ENCODE results near the gene ENKUR. TPM values are rescaled to one million over a fixed set of nuclear protein-coding genes. Genes with fewer than 3 reads are reported as not detected.

Gene ENKUR
- total and polyA plus RNA-seq, 5 experiments from 2014 or later: not detected

GRCh38 chr10:25047591-25048301, 31.8 kb upstream of the ENKUR start:
- Mint-ChIP-seq H3K9me3 (peaks cover 0 to 2% (median 0%) of the 10 kb centered on the region in 9 donors), H3K36me3 (peaks cover 0 to 3% (median 0%) of the 10 kb centered on the region in 3 donors), H3K4me3 (no peak overlapping the region), H3K4me1 (no peaks in the 10 kb centered on the region), H3K27ac (no peak overlapping the region), H3K27me3 (peaks cover 17 to 53% (median 30%) of the 10 kb centered on the region in 5 donors)
- POLR2A ChIA-PET: no interaction called here
- ATAC-seq (no peak), DNase-seq (no peak)

GRCh38 chr10:25047088-25047487, 31.1 kb upstream of the ENKUR start:
- peaks cover 0 to 3% (median 0%) of the 10 kb centered on the region in 3 donors for H3K36me3 Mint-ChIP-seq
- H3K27me3 Mint-ChIP-seq: peaks cover 17 to 53% (median 30%) of the 10 kb centered on the region in 5 donors
- H3K4me1 Mint-ChIP-seq: no peaks in the 10 kb centered on the region
- DNase-seq (no peak), ATAC-seq (no peak)
- H3K4me3 Mint-ChIP-seq: no peak overlapping the region
- peaks cover 0 to 2% (median 0%) of the 10 kb centered on the region in 9 donors for H3K9me3 Mint-ChIP-seq
- POLR2A ChIA-PET: no interaction called here
- H3K27ac Mint-ChIP-seq: no peak overlapping the region

- no peak for ATAC-seq
- peaks cover 0 to 3% (median 0%) of the 10 kb centered on the region in 3 donors for H3K36me3 Mint-ChIP-seq
- H3K4me1 Mint-ChIP-seq: no peaks in the 10 kb centered on the region
- H3K27me3 Mint-ChIP-seq: peaks cover 17 to 53% (median 30%) of the 10 kb centered on the region in 5 donors
- peaks cover 0 to 2% (median 0%) of the 10 kb centered on the region in 9 donors for H3K9me3 Mint-ChIP-seq
- POLR2A ChIA-PET: no interaction called here
- no peak for DNase-seq
- H3K27ac Mint-ChIP-seq: peak overlapping the region in 1 of 10 donors; percentile 36
- no peak overlapping the region for H3K4me3 Mint-ChIP-seq
Observed at GRCh38 chr10:25046641-25047040, 30.7 kb upstream of the ENKUR start.

GRCh38 chr10:25039531-25039930, 23.6 kb upstream of the ENKUR start:
- H3K9me3 Mint-ChIP-seq: peaks cover 0 to 1% (median 0%) of the 10 kb centered on the region in 9 donors

GRCh38 chr10:25038325-25038724, 22.4 kb upstream of the ENKUR start:
- Mint-ChIP-seq H3K27me3 (peaks cover 3 to 28% (median 10%) of the 10 kb centered on the region in 5 donors), H3K4me1 (peaks cover 0 to 11% (median 7%) of the 10 kb centered on the region in 4 donors), H3K36me3 (no peaks in the 10 kb centered on the region), H3K27ac (no peak overlapping the region), H3K9me3 (peaks cover 0 to 1% (median 0%) of the 10 kb centered on the region in 9 donors), H3K4me3 (no peak overlapping the region)
- ATAC-seq (no peak), DNase-seq (no peak)
- POLR2A ChIA-PET: no interaction called here

More at GRCh38 chr10:25039531-25039930, 23.6 kb upstream of the ENKUR start:
- peaks cover 0 to 11% (median 7%) of the 10 kb centered on the region in 4 donors for H3K4me1 Mint-ChIP-seq
- ATAC-seq (no peak), DNase-seq (no peak)
- peaks cover 4 to 32% (median 14%) of the 10 kb centered on the region in 5 donors for H3K27me3 Mint-ChIP-seq
- POLR2A ChIA-PET: interaction anchor here (0.7 kb wide), 2 partner anchors 20 to 411 kb away, joined by 3 read pairs; no protein-coding TSS in a partner anchor
- H3K27ac Mint-ChIP-seq: no peak overlapping the region
- H3K36me3 Mint-ChIP-seq: peaks cover 0 to under 1% (median 0%) of the 10 kb centered on the region in 3 donors
- H3K4me3 Mint-ChIP-seq: no peak overlapping the region

- Mint-ChIP-seq H3K4me1 (peaks cover 0 to 11% (median 7%) of the 10 kb centered on the region in 4 donors), H3K27me3 (peaks cover 3 to 28% (median 8%) of the 10 kb centered on the region in 5 donors), H3K9me3 (peaks cover 0 to 4% (median 0%) of the 10 kb centered on the region in 9 donors), H3K27ac (no peak overlapping the region), H3K36me3 (no peaks in the 10 kb centered on the region), H3K4me3 (peak overlapping the region in 1 of 10 donors; percentile 8)
- no peak for DNase-seq
- POLR2A ChIA-PET: no interaction called here
- ATAC-seq: no peak
Observed at GRCh38 chr10:25036381-25036780, 20.4 kb upstream of the ENKUR start.

GRCh38 chr10:25029519-25029918, 13.6 kb upstream of the ENKUR start:
- peaks cover 5 to 16% (median 8%) of the 10 kb centered on the region in 3 donors for H3K36me3 Mint-ChIP-seq
- H3K4me1 Mint-ChIP-seq: peaks cover 0 to 7% (median 0%) of the 10 kb centered on the region in 4 donors
- H3K27me3 Mint-ChIP-seq: no peaks in the 10 kb centered on the region
- DNase-seq (no peak), ATAC-seq (no peak)
- H3K27ac Mint-ChIP-seq: no peak overlapping the region
- no peak overlapping the region for H3K4me3 Mint-ChIP-seq
- peaks cover 4 to 12% (median 9%) of the 10 kb centered on the region in 9 donors for H3K9me3 Mint-ChIP-seq
- POLR2A ChIA-PET: no interaction called here

- H3K27ac Mint-ChIP-seq: no peak overlapping the region
- POLR2A ChIA-PET: no interaction called here
- H3K4me3 Mint-ChIP-seq: no peak overlapping the region
Observed at GRCh38 chr10:25028711-25029110, 12.8 kb upstream of the ENKUR start.

GRCh38 chr10:25026463-25026862, 10.5 kb upstream of the ENKUR start:
- Mint-ChIP-seq H3K36me3 (peaks cover 17 to 33% (median 24%) of the 10 kb centered on the region in 3 donors), H3K9me3 (peaks cover 4 to 12% (median 8%) of the 10 kb centered on the region in 9 donors), H3K27ac (no peak overlapping the region), H3K4me3 (no peak overlapping the region), H3K27me3 (no peaks in the 10 kb centered on the region), H3K4me1 (peaks cover 2 to 14% (median 5%) of the 10 kb centered on the region in 4 donors)
- DNase-seq (no peak), ATAC-seq (no peak)
- POLR2A ChIA-PET: no interaction called here

More at GRCh38 chr10:25028711-25029110, 12.8 kb upstream of the ENKUR start:
- Mint-ChIP-seq H3K36me3 (peaks cover 11 to 24% (median 11%) of the 10 kb centered on the region in 3 donors), H3K27me3 (no peaks in the 10 kb centered on the region), H3K9me3 (peaks cover 4 to 12% (median 9%) of the 10 kb centered on the region in 9 donors), H3K4me1 (peaks cover 0 to 7% (median 3%) of the 10 kb centered on the region in 4 donors)
- ATAC-seq: no peak
- DNase-seq: no peak

- H3K27ac Mint-ChIP-seq: no peak overlapping the region
- H3K27me3 Mint-ChIP-seq: no peaks in the 10 kb centered on the region
- DNase-seq: no peak
- POLR2A ChIA-PET: no interaction called here
- ATAC-seq: no peak
- H3K4me1 Mint-ChIP-seq: peaks cover 7 to 14% (median 10%) of the 10 kb centered on the region in 4 donors
- peaks cover 9 to 27% (median 24%) of the 10 kb centered on the region in 3 donors for H3K36me3 Mint-ChIP-seq
- no peak overlapping the region for H3K4me3 Mint-ChIP-seq
- peaks cover 0 to 4% (median 0%) of the 10 kb centered on the region in 9 donors for H3K9me3 Mint-ChIP-seq
Observed at GRCh38 chr10:25024528-25024927, 8.6 kb upstream of the ENKUR start.

GRCh38 chr10:25023278-25023677, 7.3 kb upstream of the ENKUR start:
- POLR2A ChIA-PET: no interaction called here
- H3K9me3 Mint-ChIP-seq: peaks cover 0 to 1% (median 0%) of the 10 kb centered on the region in 9 donors
- no peaks in the 10 kb centered on the region for H3K27me3 Mint-ChIP-seq
- DNase-seq (no peak), ATAC-seq (no peak)
- H3K4me3 Mint-ChIP-seq: no peak overlapping the region
- H3K4me1 Mint-ChIP-seq: peaks cover 5 to 19% (median 17%) of the 10 kb centered on the region in 4 donors
- peak overlapping the region in 1 of 10 donors; percentile 56 for H3K27ac Mint-ChIP-seq
- H3K36me3 Mint-ChIP-seq: peaks cover 9 to 27% (median 24%) of the 10 kb centered on the region in 3 donors

- POLR2A ChIA-PET: no interaction called here
- H3K27me3 Mint-ChIP-seq: peaks cover 0 to 6% (median 0%) of the 10 kb centered on the region in 5 donors
- peaks cover 14 to 40% (median 32%) of the 10 kb centered on the region in 4 donors for H3K4me1 Mint-ChIP-seq
- H3K27ac Mint-ChIP-seq: peak overlapping the region; percentile 54 to 99 (median 96)
- peaks cover 6 to 13% (median 8%) of the 10 kb centered on the region in 3 donors for H3K36me3 Mint-ChIP-seq
- peaks cover 0 to 3% (median 0%) of the 10 kb centered on the region in 9 donors for H3K9me3 Mint-ChIP-seq
- H3K4me3 Mint-ChIP-seq: peak overlapping the region in 2 of 10 donors; percentile 18 to 20
- ATAC-seq: no peak
- DNase-seq: no peak
Observed at GRCh38 chr10:25018703-25019102, 2.7 kb upstream of the ENKUR start.

GRCh38 chr10:25017661-25018060, 1.7 kb upstream of the ENKUR start:
- Mint-ChIP-seq H3K4me1 (peaks cover 14 to 38% (median 27%) of the 10 kb centered on the region in 4 donors), H3K9me3 (peaks cover 0 to 3% (median 0%) of the 10 kb centered on the region in 9 donors), H3K4me3 (peak overlapping the region; percentile 86 to 96 (median 94)), H3K27me3 (peaks cover 0 to 6% (median 0%) of the 10 kb centered on the region in 5 donors), H3K27ac (peak overlapping the region; percentile 94 to 99 (median 98)), H3K36me3 (peaks cover 0 to 4% (median 0%) of the 10 kb centered on the region in 3 donors)
- POLR2A ChIA-PET: interaction anchor here (1.9 kb wide), 1 partner anchor 294 kb away, joined by 8 read pairs; the partner anchor contains the start of gene ARHGAP21
- DNase-seq (peak in 1 of 10 donors; percentile 2), ATAC-seq (no peak)

Data from naive thymus-derived CD8-positive, alpha-beta T cell (primary cell).